Testis (tissue), 3 donors: ENCODE measurements around the gene TCF12. TPM values are rescaled to one million over a fixed set of nuclear protein-coding genes. Genes with fewer than 3 reads are reported as not detected.

Experiments used
- DNase-seq: peaks from one replicate; pipeline ENCODE4 v3.0.0-alpha.2; 2019
- H3K27ac ChIP-seq, 2 donors: fragments of 200-600 bp; sonication (generic); one replicate each; pipeline ENCODE4 v1.5.1; 2019
- H3K27me3 ChIP-seq: fragments of 200-600 bp; sonication (generic); one replicate; pipeline ENCODE4 v1.5.1; 2019
- H3K36me3 ChIP-seq: fragments of 200-600 bp; sonication (generic); one replicate; pipeline ENCODE4 v1.5.1; 2017; ENCODE audit warnings: low read depth; ENCODE audit errors: missing control alignments
- H3K4me1 ChIP-seq: fragments of 200-600 bp; sonication (generic); one replicate; pipeline ENCODE4 v1.5.1; 2019
- H3K4me3 ChIP-seq, 2 donors: fragments of 200-600 bp; sonication (generic); one replicate each; pipeline ENCODE4 v1.5.1; 2017 to 2019
- H3K9me3 ChIP-seq: fragments of 200-600 bp; sonication (generic); one replicate; pipeline ENCODE4 v1.5.1; 2017
- CTCF ChIP-seq, 3 experiments: fragments of 450-650 bp in 2 of 3; fragments of 200-600 bp in 1 of 3; sonication (generic) in 1 of 3; IDR thresholded peaks; one replicate each; pipeline ENCODE4 v1.5.1; 2016 to 2019; ENCODE audit warnings: antibody characterized with exemption in 3 of 3, mild to moderate bottlenecking in 2 of 3, moderate library complexity in 1 of 3
- POLR2A ChIP-seq: fragments of 450-650 bp; IDR thresholded peaks from one replicate; pipeline ENCODE4 v1.6.1; 2017; ENCODE audit warnings: antibody characterized with exemption, mild to moderate bottlenecking, moderate library complexity
- WGBS, 2 donors: methylation state at CpG; one replicate each; pipeline ENCODE4 v1.1.5; 2018; 5-methylcytosine and 5-hydroxymethylcytosine counted together
- intact Hi-C: fragments of 100-400 bp; cut with DNase I; formaldehyde crosslinking; loops from one replicate; pipeline ENCODE4 v1.15.1; 2023; ENCODE audit warnings: low total_unique reads
- polyA plus RNA-seq: library from polyadenylated mRNA; stranded (reverse); fragments of 350-450 nt; fragmentation: Illumina TruSeq; extraction: RNeasy Lipid Tissue Mini Kit (QIAGEN cat#74804); gene quantifications from one replicate; pipeline ENCODE4 v1.2.3, GENCODE V29; 2014; ENCODE audit warnings: low read depth, low replicate concordance; ENCODE audit not compliant: insufficient read depth
- total RNA-seq, 2 donors: library from RNA; depleted of rRNA; stranded (reverse); fragments of >200 nt; gene quantifications; one replicate each; pipeline ENCODE4 v1.2.3, GENCODE V29; 2016

TCF12 gene
- total and polyA plus RNA-seq, 3 donors from 2014 or later = 51.8 to 152 (median 146) TPM

- WGBS, 2 donors = 97 to 100% methylated on average over 1 of the region's 1 CpG
- intact Hi-C loops = no loop called here
- Histone ChIP-seq H3K27me3 (no peaks in the 10 kb centered on the region), H3K4me1 (no peaks in the 10 kb centered on the region), H3K4me3 (no peak overlapping the region), H3K9me3 (no peaks in the 10 kb centered on the region), H3K36me3 (no peaks in the 10 kb centered on the region), H3K27ac (no peak overlapping the region)
- DNase-seq = no peak
- TF ChIP-seq CTCF (IDR thresholded peaks at IDR 0.05) (no peak), POLR2A (no peak)
These were observed 264.6 kb downstream of the TCF12 start for GRCh38 chr15:57183041-57183440.

DNA sequence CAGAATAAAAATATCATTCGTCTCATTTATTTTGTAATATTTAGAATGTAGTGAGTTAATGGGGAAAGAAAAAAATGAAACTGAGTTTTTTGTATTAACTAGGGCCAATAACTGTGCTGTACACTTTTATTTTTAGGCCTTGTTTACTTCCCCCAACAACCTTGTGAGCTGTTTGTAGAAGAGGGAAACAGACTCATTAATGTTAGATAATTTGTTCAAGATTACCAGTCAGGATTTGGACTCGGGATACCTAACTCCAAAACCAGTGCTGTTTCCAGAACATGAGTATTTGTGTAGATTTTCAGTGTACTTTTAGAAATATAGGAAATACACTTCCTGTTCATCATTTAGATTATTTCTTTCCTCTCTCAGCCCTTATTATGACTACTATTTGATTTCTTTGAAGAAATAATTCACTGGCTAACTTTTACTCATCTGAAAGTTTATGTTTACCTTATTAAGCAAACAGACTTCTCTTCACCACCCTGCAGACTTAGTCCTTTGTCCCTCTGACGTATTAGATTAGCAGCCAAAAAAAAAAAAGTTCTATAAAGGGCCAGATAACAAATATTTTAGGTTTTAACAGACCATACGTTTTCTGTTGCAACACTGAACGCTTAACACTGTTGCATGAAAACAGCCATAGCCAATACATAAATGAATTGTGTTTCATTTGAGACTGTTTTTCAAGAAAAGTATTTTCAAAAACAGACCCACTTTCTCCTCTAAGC, 265.3 kb downstream of the TCF12 start:
- Histone ChIP-seq H3K4me3 (no peak overlapping the region), H3K4me1 (no peaks in the 10 kb centered on the region), H3K27ac (no peak overlapping the region), H3K27me3 (no peaks in the 10 kb centered on the region), H3K36me3 (no peaks in the 10 kb centered on the region), H3K9me3 (no peaks in the 10 kb centered on the region)
- intact Hi-C loops = no loop called here
- DNase-seq = no peak
- 66% methylated on average over 5 of the region's 5 CpGs for WGBS, 2 donors
- TF ChIP-seq POLR2A (no peak), CTCF (IDR thresholded peaks at IDR 0.05) (no peak)

DNA sequence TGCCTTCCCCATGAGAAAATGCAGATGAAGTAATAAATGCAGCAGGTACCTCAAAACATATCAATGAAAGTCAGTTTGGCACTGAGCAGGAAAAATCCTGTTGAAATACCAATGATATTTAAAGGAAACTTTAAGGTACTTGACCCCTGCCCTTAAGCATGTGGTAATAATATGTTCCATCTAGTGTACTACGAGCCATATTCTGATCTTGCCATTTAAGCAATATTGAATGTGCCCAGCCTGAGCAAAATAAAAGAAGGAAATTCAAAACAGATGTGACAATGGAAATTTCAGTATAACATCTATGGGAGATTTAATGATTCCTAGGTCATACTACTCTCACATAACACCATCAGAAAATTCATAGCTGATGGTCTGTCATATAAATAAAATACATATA, 266.1 kb downstream of the TCF12 start:
- Histone ChIP-seq H3K27ac (no peak overlapping the region), H3K27me3 (no peaks in the 10 kb centered on the region), H3K4me1 (no peaks in the 10 kb centered on the region), H3K4me3 (no peak overlapping the region), H3K9me3 (no peaks in the 10 kb centered on the region), H3K36me3 (no peaks in the 10 kb centered on the region)
- no peak for TF ChIP-seq CTCF (IDR thresholded peaks at IDR 0.05)
- TF ChIP-seq POLR2A = no peak
- intact Hi-C loops = no loop called here
- DNase-seq = no peak
- 89 to 94% methylated on average over 1 of the region's 1 CpG for WGBS, 2 donors

- Histone ChIP-seq H3K9me3 (no peaks in the 10 kb centered on the region), H3K27me3 (no peaks in the 10 kb centered on the region), H3K27ac (no peak overlapping the region), H3K4me1 (no peaks in the 10 kb centered on the region), H3K4me3 (no peak overlapping the region), H3K36me3 (no peaks in the 10 kb centered on the region)
- DNase-seq = no peak
- TF ChIP-seq CTCF (IDR thresholded peaks at IDR 0.05) (no peak), POLR2A (no peak)
- intact Hi-C loops = no loop called here
These were observed 267.1 kb downstream of the TCF12 start for GRCh38 chr15:57185507-57186074.

- no peaks in the 10 kb centered on the region for H3K4me1 ChIP-seq
- DNase-seq = no peak
- H3K27me3 ChIP-seq = no peaks in the 10 kb centered on the region
- intact Hi-C loops = no loop called here
- WGBS, 2 donors = 95 to 96% methylated on average over 1 of the region's 1 CpG
- H3K27ac ChIP-seq = no peak overlapping the region
- TF ChIP-seq CTCF (IDR thresholded peaks at IDR 0.05) (no peak), POLR2A (no peak)
- H3K4me3 ChIP-seq = no peak overlapping the region
- H3K36me3 ChIP-seq = no peaks in the 10 kb centered on the region
- no peaks in the 10 kb centered on the region for H3K9me3 ChIP-seq
These were observed 271.0 kb downstream of the TCF12 start for GRCh38 chr15:57189466-57189865.
